HG02852 (cell line): ENCODE measurements around the gene ZNF502.
A peak's percentile ranks its signal among the peaks of the same experiment; 100 is the strongest.
"Not testable (repeated sequence)": the region's sequence is repeated elsewhere in the genome, so short reads cannot be mapped to it uniquely, and the experiment has no call there.

Experiments used
- ATAC-seq: cut with Tn5 transposase; IDR thresholded peaks from one replicate; pipeline ENCODE4 v1.9.1; 2021; ENCODE audit warnings: mild to moderate bottlenecking, moderate library complexity; ENCODE audit not compliant: unreplicated experiment

ZNF502 gene

DNA sequence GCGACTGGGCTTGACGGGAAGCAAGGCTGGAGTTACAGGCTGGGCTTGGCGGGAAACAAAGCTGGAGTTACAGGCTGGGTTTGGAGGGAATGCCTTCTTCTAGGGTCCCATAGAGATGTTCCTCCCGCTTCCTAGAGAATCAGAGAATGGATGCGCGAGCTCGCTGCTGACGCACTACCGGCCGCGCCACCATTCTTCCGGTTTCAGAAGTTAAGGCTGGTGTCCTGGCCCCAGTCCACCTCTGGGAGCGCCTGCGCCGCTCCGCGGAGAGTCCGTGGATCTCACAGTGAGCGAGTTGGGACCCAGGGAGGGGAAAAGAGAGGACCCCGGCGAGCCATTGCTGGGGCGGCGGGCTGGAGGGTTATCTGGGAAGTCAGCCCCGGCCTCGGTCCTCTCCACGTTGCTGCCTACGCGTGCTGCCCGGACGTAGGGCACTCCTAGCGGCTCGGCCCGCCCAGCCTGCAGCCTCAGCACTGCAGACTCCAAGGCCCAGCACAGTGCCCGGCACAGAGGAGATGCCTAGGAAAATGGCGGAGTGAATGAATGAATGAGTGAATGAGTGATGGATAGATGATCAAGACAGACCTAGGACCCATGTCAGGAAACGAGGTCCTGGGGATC is at the start of gene ZNF502:
Gene ZNF502, plus strand, starts transcription at position 206 of the 621 bp plus-strand sequence. CDS start 7,602 bp downstream, outside the sequence.
- ATAC-seq = no peak

DNA sequence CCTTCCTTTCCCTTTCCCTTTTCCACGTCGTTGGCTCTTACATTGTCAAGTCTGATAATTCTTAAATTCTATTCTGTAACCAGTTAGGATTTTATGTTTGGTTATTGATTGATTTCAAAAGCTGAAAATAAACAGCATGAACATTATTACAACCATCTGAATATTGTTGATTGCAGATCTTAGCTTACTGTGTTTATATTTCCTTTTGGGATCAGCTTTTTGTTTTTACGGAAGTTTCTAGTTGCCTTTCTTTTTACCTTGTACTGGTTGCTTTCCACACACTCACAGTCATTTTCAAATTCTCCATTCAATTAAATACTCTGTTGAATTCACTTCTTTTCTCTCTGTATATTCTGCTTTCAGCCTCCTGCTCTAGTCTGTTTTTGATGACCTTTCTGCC is 47.3 kb upstream of the ZNF502 start:
- no peak for ATAC-seq

DNA sequence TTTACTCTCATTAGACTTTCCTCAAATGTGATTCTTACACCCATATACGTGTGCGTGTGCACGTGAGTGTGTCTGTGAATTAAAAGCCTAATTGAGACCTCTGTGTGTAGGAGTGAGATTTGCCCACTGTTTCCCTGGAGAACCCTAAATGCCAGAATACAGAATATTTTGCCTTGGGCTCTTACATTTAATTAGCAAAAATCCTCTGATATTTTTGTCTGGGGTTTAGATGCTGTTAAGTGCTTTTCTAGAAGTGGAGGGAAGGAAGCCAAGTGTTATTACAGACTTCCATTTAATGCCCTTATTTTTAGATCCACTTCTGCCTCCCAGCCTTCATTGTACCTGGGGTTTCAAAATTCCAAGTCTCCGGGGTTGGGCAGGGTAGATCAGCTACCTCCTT is 46.1 kb upstream of the ZNF502 start:
- ATAC-seq = no peak

DNA sequence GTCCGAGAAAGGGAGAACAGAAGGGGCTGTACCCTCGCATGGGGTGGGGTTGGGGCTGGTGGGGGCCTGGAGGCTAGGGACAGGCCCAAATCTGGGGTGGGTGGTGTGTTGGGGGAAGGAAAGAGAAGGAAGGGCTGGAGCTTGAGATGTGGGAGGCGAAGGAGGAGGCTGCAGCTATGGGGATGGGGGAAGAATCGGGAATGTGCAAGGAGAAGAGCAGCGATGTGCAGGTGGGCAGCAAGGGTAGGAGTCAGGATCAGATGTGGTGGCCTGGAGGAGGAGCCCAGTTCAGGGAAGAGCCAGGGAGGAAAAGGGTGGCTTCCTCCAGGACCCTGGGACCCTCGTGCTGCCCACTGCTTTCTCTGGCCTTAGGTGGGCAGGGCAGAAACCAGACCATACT is 42.7 kb upstream of the ZNF502 start:
- no peak for ATAC-seq

DNA sequence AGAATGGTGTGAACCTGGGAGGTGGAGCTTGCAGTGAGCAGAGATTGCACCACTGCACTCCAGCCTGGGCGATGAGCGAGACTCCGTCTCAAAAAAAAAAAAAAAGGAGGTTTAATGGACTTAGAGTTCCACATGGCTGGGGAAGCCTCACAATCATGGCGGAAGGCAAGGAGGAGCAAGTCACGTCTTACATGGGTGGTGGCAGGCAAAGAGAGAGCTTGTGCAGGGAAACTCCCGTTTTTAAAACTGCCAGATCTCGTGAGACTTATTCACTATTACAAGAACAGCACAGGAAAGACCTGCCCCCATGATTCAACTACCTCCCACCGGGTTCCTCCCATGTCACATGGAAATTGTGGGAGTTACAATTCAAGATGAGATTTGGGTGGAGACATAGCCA is 39.0 kb upstream of the ZNF502 start:
- not testable (repeated sequence) for ATAC-seq

DNA sequence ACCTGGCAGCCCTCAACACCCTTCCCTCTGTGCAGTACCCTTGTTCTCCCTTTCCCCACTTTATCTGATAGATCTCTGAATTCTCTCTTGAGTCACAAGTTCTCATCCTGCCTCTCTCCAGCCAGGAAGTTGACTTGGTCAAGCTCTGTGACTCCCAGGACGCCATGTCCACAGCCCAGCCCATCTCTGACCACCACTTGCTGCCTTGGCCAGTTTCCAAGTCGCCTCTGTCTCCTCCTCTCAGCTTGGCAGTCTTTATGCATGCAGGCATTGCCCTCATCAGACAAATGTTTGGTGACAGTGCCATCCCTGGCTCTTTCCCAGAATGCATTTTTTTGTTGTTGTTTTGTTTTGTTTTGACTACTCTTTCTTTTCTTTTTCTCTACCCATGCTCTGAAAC is 38.2 kb upstream of the ZNF502 start:
- ATAC-seq = no peak

DNA sequence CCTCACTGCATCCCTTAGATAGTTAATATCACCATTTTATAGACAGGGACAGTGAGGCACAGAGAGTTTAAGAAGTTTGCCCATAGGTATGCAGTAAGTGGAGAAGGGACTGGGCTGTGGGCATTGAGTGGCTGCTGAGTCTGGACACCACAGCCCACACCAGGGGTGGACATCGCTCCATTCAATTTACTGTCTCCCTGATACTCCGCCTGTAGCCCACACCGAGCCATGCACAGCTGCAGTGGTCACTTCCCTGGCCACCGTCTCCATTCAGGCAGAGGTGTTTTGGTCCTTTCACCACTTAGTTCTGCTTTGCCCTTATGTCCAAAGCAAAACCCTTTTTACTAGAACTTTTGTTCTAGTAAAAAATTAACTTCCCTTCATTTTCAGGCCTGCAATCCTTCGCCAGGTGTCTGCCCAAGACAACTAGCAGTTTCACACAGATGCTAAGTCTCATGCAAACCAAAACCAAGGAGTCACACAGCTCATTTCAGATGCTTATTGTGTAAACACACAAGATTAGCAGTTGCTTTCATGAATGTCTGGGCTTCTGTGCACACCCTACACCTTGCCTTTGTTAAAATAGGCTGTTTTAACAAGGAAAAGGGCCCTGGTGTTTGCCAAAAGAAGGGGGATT is 33.9 kb upstream of the ZNF502 start:
- no peak for ATAC-seq

DNA sequence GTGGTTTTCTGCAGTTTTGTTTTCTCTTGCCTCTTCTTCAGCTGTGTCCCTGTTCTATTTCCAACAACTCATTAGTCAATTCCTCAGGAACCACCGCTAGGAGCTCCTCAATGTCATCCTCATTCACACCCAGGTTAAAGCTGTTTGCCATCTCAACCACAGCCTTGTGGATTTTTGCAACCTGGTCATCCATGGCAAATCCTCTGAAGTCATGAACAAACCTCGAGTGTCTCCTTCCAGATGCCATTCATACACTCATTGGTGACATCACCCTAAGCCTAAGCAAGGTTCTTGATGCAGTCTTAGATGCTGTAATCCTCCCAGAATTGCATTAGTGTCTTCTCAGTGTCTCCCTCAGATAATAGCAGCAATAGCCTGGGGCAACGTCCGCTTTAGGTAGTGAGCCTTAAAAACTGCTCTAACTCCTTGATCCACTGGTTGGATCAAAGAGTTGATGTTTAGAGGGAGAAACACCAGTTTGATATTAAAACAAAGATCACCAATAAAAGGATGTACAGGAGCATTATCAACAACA is 31.5 kb upstream of the ZNF502 start:
- no peak for ATAC-seq

DNA sequence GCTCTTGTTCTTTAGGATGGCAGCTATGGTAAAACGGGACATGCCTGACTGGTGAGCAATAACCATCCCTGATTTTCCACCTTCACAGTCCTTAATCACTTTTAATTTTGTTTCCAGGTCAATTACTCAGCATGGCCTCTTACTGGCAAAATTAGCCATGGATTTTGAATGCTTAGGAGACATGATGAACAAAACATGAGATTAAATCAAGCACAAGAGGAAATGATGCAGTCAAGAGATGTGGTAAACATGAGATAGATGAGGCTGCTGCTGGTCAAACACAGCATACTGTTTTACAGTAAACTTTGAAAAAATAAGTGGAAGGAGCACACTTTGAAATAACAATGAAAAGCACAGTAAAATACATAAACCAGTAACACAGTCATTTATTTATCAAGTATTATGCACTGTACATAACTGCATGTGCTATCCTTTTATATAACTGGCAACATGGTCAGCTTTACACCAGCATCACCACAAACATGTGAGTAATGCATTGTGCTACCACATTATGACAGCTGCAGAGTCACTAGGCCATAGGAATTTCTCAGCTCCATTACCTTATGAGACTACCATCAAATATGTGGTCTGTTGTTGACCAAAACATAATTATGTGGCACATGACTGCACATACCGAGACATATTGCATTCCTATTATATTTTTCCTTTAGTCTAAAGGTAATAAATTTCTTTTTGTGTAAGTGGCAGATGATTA is 30.1 kb upstream of the ZNF502 start:
- ATAC-seq = no peak

DNA sequence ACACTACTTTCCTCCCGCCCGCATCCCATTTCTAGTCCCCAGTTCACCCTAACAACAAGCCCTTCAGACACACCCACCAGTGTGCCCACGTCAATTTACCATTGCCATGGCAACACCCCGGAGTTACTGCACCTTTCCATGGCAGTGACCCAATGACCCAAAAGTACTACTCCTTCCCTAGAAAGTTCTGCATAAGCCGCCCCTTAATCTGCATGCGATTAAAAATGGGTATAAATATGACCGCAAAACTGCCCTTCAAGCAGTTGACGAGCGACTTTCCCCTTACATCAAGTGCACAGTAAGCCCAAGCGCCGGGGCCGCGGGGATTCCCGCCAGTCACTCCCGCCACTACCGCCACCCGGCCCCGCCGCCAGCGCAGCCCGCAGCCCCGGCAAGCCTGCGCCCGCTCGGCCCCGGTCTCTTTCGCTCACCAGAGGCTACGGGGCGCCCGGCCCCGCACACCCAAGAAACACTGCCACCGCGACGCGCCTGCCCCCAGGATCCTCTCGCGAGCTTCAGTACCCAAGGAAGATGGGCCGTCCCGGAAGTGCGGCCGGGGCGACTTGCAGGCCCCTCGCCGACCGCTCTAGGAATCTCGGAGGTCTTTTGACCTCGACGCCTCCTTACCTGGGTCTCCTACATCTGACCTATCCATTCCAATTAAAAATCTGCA is 27.2 kb upstream of the ZNF502 start:
- ATAC-seq = peak; percentile 92

DNA sequence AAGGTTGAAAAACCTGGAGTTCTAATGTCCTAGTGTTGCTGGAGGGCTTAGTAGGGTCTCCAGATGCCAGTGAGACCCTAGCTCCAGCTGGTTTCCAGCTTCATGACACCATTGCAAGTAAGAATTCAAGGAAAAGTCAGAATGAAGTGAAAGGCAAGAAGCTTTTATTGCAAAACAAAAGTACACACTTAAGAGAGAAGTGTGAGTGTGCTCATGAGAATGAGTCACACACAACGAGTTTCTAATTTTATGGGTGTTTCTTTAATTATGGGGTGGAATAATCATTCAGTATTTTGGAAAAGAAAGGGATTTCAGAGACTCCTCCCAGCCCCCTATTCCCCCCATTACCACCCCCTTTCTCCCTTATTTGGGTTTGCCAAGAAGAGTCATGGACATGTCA is 24.6 kb upstream of the ZNF502 start:
- ATAC-seq = no peak

DNA sequence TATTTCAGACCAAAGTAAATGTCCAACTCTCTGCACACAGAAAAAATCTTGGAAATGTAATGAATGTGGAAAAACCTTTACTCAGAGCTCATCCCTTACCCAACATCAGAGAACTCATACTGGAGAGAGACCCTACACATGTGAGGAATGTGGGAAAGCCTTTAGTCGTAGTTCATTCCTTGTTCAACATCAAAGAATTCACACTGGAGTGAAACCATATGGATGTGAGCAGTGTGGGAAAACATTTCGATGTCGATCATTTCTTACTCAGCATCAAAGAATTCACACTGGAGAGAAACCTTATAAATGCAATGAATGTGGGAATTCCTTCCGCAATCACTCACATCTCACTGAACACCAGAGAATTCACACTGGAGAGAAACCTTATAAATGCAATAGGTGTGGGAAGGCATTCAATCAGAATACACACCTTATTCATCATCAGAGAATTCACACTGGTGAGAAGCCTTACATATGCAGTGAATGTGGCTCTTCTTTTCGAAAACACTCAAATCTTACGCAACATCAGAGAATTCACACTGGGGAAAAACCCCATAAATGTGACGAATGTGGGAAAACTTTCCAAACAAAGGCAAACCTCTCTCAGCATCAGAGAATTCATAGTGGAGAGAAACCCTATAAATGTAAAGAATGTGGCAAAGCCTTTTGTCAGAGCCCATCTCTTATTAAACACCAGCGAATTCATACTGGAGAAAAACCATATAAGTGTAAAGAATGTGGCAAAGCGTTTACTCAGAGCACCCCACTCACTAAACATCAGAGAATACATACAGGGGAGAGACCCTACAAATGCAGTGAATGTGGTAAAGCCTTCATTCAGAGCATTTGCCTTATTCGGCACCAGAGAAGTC is 9.0 kb downstream of the ZNF502 start:
- ATAC-seq = no peak

DNA sequence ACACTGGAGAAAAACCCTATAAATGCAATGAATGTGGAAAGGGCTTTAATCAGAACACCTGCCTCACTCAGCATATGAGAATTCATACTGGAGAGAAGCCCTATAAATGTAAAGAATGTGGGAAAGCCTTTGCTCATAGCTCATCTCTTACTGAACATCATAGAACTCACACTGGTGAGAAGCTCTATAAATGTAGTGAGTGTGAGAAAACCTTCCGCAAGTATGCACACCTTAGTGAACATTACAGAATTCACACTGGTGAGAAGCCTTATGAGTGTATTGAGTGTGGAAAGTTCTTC is 9.6 kb downstream of the ZNF502 start:
- no peak for ATAC-seq

DNA sequence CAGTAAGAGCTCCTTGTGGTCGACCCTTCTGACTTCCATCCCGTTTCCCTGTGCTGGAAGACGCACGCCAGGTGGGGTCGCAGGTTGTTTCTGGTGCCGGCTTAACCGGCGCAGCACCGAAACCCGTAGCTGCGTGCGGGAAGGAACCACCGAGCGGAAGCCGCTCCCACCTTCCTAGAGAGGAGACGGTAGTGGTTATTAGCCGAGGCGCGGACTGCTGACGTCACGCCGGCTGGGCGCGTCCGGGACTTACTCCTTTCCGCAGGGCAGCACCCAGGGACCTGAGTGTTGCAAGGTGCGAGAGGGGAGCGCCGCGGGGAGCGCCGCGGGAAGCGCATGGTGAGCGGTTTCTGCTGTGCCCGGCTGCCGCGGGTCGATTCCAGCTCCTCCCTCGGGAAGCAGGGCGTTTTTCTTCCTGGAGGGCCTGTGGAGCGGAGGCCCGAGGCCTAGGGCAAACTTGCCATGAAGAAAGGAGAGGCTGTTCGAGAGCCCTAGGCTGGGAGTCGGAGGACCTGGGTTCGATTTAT is 17.0 kb downstream of the ZNF502 start, which contains the start of gene ZNF501:
Gene ZNF501, plus strand, starts transcription at position 252 of the 527 bp plus-strand sequence. CDS start 4,787 bp downstream, outside the sequence.
- peak; percentile 91 for ATAC-seq

DNA sequence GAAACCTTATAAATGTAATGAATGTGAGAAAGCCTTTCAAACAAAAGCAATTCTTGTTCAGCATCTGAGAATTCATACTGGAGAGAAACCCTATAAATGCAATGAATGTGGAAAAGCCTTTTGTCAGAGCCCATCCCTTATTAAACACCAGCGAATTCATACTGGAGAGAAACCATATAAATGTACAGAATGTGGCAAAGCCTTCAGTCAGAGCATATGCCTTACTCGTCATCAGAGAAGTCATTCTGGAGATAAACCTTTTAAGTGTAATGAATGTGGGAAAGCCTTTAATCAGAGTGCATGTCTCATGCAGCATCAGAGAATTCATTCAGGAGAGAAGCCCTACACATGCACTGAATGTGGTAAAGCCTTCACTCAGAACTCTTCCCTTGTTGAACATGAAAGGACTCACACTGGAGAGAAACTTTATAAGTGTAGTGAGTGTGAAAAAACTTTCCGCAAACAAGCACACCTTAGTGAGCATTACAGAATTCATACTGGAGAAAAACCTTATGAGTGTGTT is 22.2 kb downstream of the ZNF502 start:
- no peak for ATAC-seq

DNA sequence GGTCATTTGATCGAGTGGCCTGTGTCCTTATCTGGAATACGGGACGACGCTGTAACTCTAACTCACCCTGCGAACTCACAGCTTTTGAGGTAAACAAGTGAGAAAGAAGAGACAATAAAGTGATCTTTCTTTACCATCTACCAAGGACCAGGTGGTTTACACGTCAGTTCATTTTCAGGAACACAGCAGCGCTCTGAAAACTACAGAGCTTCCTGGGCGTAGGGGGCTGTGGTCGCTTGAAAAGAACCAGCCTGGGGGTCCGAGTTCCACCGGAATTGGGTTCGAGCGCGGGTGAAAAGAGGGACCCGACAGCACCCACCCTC is 48.6 kb downstream of the ZNF502 start:
- ATAC-seq = no peak

DNA sequence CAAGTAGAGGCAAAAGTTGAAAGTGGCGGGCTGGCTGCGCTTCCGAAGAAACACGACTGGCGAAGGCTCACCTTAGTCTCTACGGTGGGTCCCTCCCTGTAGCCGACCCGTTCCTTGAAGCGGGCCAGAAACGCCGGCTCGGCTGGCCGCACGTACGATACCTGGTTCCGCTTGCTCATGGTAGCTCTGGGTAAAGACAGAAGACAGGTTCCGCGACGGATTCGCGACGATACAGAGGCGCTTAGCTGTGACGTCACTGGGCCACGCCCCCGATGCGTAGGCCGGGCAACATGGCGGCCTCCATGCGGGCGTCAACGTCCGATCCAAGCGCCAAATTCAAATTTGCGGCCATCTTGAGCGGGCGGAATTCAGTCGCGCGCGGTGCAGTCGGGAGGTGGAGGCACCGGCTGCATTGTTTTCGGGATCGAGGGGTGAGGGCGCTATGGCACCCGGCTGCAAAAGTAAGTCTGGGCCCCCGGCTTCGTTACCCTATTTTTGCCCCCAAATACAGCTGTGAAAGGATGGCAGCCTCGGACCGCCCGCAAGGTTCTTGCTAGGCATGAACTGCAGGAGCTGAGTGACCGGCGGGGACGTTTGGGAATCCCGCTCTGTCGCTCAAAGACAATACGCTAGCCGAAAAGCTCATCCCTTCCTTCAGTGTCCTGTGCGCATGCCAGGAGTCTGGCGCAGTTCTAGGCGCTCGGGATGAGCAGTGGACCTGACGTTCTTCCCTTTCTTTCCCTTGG is 49.1 kb downstream of the ZNF502 start, which contains the start of the genes KIAA1143 and KIF15:
Gene KIAA1143, minus strand, starts transcription at position 196 of the 746 bp plus-strand sequence. Its CDS starts 17 bp downstream, at position 179.
Gene KIF15, plus strand, starts transcription at position 371 of the 746 bp plus-strand sequence. Its CDS starts 72 bp downstream, at position 443.
- peak; percentile 90 for ATAC-seq

DNA sequence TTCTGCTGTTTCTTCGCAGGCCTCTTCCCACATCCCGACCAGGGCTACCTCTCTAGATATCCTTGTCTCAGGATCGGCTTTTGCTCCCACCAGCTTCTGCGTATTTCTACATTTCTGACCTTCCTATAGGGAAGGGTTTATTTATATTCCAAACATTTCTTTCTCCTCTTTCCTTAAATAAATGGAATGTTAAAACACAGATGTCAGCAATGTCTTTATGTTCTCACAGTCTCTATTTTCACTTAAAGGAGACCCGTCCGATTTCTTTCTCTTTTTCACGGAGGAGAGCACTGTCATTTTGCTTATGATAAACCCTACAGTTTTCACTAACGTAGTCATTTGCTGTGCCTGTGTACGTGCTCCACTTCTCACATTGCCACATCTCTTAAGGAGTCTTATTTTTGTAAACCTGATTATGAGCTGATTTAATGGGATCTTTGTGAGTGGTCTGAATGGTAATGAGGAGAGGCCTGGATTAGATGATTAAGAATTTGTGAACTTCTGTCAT is 49.8 kb downstream of the ZNF502 start:
- no peak for ATAC-seq

DNA sequence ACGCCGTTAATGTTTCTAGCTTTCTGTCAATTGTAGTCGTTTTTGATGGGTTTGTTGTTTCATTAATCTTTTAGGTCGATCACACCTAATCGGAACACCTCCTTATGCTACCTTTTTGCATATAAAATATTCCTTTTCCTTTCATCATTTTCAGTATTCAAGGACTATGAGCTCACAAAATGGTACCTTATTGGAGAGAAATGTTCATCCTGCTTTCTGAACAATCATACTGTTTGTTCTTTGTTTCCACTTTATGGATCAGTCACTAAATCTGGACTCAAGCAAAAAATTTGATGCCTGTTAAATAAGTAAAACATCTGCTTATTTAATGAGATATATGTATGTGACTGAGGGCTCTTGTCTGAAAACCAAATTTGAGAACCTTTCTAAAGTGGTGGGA is 50.2 kb downstream of the ZNF502 start:
- no peak for ATAC-seq
